IMR-90 (cell line): Measurements from ENCODE around the gene R3HDM2.

ENCODE experiments used
- CHD1 ChIP-seq: IDR thresholded peaks from 2 replicates; pipeline ENCODE4 v1.6.1; 2012; ENCODE audit warnings: low read depth, low read length, improper control_type of control experiment
- CTCF ChIP-seq: conservative IDR thresholded peaks from 2 replicates; pipeline ENCODE4 v1.5.1; 2012; ENCODE audit warnings: mild to moderate bottlenecking, low read depth, low read length, improper control_type of control experiment
- FOS ChIP-seq: fragments of 150-350 bp; IDR thresholded peaks from 2 replicates; pipeline ENCODE4 v1.6.1; 2016; ENCODE audit warnings: low read depth, low read length
- MXI1 ChIP-seq: IDR thresholded peaks from 2 replicates; pipeline ENCODE4 v1.6.1; 2012; ENCODE audit warnings: low read depth, mild to moderate bottlenecking, low read length, moderate library complexity, borderline replicate concordance
- POLR2A ChIP-seq: IDR thresholded peaks from 2 replicates; pipeline ENCODE4 v1.6.1; 2012; ENCODE audit warnings: mild to moderate bottlenecking, low read depth, low read length
- RAD21 ChIP-seq: IDR thresholded peaks from 2 replicates; pipeline ENCODE4 v1.6.1; 2012; ENCODE audit warnings: low read length, improper control_type of control experiment
- RCOR1 ChIP-seq: IDR thresholded peaks from 2 replicates; pipeline ENCODE4 v1.6.1; 2012; ENCODE audit warnings: mild to moderate bottlenecking, low read length, improper control_type of control experiment; ENCODE audit not compliant: insufficient replicate concordance
- RFX5 ChIP-seq: IDR thresholded peaks from 2 replicates; pipeline ENCODE4 v1.8.0; 2012; ENCODE audit warnings: low read depth, mild to moderate bottlenecking, low read length, moderate library complexity
- SMC3 ChIP-seq: fragments of 150-350 bp; IDR thresholded peaks from 2 replicates; pipeline ENCODE4 v1.6.1; 2016; ENCODE audit warnings: low read depth, mild to moderate bottlenecking, antibody characterized with exemption, low read length, moderate library complexity

GRCh38 chr12:57212701-57213057, 218.2 kb downstream of the R3HDM2 start:
- TF ChIP-seq FOS (no peak), CTCF (no peak), SMC3 (no peak), POLR2A (no peak), RAD21 (no peak), MXI1 (no peak), RFX5 (no peak), CHD1 (no peak), RCOR1 (no peak)
